GM19455 (cell line): ENCODE results near the gene DOK6.

Experiments used
- ATAC-seq: cut with Tn5 transposase; IDR thresholded peaks from one replicate; pipeline ENCODE4 v1.9.1; 2021; ENCODE audit not compliant: unreplicated experiment

The DOK6 gene

DNA sequence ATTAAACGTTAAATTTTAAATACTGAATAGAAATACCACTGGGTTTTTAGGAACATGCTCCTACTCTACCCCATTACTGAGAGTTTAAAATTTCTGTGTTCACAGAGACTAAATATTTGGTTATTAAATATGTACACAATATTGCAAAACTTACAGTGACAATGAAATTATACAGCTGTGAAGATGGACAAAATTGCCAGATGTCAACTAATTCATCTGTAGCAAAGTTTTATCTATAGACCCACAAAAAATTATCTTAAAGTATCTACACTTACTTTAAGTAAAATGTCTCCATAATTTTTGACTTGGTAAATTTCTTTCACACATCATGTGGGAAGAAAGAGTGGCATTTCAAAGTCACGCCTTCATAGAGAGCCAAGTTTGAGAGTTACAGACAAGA lies 333.8 kb downstream of the DOK6 start:
- no peak for ATAC-seq

DNA sequence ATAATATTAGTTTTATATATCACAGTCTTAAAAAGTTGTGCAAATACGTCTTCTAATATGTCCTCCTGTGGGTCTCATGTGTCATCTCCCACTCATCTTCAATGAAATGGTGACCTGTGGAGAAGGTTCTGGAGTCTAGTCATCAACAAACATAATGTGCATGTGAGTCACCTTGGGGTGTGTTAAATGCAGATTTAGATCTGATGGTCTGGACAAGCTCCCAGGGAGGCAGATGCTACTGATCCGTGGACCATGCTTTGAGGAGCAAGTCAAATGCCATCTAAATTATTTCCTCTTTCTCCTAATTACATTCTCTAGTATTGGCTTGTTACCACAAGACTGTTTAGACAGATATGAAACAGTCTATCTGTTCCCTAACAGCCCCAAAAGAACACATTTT lies 336.0 kb downstream of the DOK6 start:
- no peak for ATAC-seq

DNA sequence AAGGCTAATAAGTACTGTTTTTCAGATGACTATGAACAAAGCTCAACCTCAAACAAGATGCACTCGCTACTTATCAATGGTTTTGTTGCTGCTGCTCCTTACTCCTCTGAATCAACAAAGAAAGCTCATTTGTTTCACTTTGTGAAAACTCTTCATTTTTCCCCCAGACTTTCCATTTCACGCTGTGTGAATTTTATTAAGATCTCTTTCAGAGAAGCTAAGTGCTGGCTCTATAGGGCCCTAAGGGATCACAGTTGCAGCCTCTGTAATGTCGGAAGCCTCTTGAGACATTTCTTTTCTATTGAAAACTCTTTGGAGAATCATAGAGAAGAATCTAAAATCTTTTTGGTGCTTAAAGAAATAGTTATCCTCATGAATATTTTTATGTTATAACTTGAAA lies 337.2 kb downstream of the DOK6 start:
- no peak for ATAC-seq

DNA sequence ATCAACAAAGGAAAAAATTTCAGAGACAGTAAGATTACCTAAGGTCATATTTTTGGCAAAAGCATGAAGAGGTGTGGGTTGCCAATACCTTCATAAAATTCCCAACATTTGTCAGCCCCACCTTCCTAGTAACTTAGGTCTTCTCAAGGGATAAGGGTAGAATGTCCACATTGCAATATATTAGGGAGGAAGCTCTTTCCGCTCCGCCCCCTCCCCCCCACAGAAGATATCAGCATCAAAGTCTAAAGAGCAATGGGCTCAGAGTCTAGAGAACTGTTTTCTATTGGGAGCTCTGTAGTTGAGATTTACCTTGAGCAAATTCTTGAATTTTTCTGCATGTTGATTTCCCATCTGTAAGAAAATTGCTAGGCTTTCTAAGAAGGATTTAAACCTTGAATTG lies 346.7 kb downstream of the DOK6 start:
- ATAC-seq = no peak

DNA sequence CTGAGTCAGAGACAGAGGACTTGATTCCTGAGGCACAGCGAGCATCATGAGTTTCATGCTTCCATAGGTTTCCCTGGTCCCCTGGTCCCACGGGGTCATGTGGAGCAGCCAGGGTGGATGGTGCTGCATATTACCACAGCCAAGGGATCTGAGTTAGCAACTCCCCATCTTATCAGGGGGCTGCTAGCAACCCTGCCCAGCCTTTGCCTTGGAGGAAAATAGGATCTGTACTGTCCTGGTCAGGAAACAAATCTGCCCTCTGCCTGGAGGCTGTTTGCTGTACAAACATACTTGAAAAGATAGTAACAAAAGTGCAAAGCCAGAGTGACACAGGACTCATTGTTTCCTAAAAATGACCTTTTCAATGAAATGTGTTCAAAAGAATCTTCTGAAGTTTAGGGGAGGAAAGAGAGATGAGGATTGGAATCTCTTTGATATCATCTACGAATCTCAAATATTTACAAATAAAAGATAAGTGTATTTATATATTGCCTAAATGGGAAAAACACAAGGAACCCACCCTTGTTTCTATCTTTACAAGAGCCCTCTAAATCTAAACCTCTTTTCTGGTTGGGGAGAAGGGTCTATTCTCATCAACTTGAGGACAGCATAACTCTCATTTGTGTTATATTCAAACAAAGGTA lies 352.2 kb downstream of the DOK6 start:
- no peak for ATAC-seq

DNA sequence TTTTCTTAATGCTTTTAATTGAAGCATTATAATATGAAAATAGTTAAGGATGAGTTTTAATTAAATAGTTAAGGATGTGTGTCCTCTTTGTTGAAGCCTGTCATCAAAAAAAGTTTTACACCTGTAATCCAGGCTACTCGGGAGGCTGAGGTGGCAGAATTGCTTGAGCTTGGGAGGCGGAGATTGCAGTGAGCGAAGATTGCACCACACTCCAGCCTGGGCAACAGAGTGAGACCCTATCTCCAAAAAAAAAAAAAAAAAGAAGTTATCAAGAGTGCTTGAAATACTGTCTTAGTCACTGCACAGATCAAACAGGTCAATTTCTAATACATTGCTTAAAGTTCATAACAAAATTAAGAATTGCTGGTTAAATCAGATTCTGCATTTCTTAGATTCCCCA lies 353.4 kb downstream of the DOK6 start:
- no peak for ATAC-seq

DNA sequence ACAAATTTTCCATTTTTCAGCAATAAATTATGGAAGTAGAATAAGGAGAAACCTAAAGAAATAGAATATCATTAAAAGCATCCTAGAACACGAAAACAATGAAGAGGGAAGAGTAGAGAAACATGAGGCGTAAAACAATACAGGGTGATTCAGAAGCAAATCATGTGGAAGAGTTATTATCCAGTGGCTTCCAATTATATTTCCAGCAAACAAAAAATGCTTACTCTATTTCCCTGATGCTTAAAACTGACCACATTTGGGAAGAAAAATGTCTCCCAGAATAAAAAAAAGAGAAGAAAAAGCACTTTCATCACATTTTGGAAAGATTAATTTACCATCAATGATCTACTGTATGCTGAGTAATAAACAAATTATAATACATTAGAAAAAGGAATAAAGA lies 354.4 kb downstream of the DOK6 start:
- no peak for ATAC-seq

DNA sequence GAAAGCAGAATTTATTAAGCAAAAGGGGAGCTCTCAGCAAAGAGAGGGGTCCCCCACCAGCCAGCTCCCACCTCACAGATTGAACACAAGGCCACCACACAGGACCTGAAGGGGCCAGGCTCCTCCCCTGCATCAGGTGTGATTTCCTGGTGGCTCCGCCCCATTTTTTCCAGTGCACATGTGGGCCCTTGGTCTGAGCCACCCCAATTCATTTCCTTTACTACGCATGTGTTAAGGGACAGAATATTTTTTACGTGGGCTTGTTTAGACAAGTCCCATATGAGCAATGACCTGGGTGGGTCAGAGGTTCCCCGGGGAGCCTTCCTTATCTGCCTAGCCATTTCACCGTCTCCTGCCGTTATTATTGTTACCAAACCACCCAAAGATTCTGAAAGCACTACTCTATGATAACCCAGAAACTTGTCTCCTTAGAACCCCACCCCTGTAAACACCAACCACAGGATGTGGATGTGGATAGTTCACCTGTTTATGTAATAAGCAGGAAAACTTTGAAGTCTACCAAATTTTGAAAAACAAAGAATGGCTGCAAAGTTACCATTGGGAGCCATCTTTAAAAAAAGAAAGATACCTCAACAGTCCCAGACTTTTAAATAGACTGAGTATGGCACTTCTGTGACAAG lies 355.3 kb downstream of the DOK6 start:
- ATAC-seq = no peak

DNA sequence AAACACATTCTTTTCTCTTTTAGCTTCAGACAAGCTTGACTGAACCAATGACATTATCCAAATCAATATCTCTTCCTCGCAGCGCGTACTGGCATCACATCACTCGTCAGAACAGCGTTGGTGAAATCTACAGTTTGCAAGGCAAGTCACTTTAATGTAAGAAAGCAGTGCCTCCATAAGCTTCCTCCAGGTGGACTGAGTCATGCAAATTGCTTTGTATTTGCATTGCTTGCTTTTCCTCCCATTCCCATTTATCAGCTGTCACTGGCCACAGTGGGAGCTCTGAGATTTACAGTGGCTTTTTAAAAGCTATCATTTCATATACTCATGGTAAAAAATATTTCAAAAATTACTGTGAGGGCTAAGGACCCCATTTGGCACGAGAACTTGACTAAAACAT lies 357.0 kb downstream of the DOK6 start:
- ATAC-seq = no peak

DNA sequence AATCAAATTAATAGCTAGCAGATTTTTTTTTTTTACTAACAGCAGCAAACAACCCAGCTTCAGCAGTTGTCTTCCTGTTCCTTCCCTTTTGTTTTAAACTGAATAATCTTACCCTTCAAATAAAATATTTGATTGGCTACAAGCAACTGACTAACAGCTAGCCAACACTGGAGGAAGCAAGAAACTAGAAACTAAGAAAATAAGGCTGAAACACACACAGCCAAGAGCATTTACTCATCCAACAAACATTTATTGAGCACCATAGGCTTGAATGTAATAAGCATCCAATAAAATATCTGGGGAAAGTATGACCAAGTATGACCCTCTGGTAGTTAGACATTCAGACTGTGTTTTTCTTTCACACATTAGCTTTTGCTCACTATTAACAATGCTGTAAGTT lies 357.8 kb downstream of the DOK6 start:
- no peak for ATAC-seq

DNA sequence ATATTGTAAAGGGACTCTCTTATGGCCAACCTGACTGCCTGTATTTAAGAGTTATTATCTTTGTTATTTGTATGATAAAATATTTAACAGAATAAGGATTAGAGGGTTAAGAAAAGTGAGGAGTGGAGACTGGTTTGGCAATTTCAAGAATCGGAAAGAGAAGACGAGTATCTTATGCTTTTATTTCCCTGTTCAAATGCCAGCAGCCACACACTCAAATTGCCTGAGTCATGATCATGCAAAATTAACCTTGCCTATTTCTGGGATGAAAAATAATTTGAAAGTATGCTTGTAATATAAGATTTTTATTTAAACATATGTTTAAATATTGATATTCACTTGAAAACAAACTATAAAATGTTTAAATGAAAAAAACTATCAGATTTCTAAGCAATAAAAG lies 358.4 kb downstream of the DOK6 start:
- ATAC-seq = no peak

DNA sequence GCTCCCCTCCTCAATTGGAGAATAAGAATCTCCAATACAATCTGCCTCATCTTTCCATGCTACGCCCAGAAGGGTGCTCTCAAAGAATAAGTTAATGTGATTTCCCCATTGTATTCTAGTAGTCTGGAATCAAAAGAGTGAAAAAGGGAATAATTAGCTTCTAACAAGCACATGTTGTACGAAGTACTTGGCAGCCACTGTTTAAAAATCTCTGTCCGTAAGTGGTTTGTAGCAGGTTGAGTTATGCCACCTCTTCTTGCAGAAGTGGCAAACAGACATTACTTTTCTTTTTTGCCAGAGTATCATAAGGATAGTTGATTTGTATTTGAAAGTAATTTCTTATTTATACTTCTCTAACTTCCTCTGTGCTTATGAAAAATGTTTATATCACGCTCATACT lies 362.3 kb downstream of the DOK6 start:
- no peak for ATAC-seq

DNA sequence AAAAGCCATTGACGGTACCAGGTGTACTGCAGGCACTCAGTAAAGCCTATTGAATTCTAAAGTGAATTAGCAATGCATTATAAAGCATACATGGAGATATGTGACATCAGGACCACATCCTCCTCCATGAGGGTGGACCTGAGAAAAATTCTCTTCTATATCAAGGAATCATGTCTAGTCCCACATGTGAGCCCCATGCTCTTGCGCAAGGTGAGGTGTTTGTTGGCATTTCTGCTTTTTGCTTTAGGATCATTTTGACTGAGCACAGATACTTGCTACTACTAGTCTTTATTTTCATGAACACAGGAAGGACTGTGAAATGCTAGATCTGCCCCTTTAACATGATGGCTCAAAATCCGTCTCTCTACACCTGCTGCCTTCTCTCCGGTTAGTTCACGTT lies 363.1 kb downstream of the DOK6 start:
- ATAC-seq = no peak

DNA sequence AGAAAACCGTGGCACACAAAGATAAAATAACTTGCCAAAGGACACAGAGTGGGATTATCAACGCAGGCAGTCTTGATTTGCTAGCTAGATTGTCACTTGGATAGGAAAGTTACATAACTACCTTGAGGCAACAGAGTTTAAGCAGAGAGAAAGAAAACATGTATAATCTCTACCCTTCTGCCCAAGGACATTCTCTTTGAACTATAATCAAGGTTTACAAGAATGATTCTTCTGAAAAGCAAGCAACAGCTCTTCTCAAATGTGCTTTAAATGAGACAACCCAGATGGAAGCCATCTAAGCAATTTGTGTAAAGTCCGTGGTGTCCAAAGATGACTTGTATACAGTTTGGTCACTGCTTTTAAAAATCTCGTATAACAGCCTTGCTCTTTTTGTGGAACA lies 369.6 kb downstream of the DOK6 start:
- ATAC-seq = no peak

DNA sequence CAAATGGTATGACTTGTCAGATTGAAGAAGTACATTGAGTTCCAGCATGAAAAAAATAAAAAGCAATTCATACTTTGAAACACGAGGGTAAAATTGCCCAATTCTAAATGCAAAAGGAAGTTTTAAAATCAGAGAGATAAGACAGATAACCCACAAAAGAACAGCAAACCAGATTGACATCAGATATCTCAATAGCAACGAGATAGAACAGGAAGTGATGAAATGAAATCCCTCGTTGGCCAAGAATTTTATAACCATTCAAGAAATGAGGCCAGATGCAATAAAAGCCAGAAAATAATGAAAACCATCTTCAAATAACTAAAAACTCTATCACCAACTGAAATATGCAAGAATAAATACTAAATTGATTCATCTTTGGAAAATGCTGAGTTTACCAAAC lies 374.1 kb downstream of the DOK6 start:
- ATAC-seq = no peak

DNA sequence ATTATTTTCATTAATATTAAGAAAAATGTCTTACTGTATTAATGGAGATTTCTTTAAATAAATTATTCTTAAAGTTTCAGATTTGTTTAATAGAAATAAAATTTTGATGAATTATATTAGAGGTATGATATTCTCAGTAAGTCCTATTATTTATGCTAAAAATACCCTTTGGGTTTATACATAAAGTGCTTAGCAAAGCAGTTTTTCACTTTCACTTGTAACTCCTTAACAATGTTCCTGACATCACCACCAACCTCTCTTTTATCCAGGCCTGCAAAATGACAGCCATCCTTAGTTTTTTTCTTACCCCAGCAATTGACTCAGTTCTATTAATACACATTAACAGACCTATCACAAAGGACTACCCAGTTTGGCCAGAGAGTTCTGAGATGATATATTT lies 376.6 kb downstream of the DOK6 start:
- no peak for ATAC-seq

DNA sequence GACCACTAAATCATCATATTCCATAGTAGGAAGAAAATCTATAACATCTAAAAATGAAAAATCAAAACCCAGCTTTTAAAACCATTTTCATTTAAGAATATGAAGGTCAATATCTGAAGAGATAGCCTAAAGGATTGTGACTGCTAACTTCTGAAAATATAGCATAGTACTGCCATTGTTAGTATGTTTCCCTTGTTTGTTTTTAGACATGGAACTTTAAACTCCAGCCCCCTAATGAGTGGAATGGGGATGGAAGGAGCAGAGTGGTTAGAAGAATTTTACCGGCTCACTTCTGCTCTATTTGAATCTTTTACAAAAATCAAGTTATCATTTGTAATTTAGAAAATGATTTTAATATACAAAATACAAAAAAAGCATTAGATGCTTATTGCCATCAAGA lies 378.0 kb downstream of the DOK6 start:
- no peak for ATAC-seq

DNA sequence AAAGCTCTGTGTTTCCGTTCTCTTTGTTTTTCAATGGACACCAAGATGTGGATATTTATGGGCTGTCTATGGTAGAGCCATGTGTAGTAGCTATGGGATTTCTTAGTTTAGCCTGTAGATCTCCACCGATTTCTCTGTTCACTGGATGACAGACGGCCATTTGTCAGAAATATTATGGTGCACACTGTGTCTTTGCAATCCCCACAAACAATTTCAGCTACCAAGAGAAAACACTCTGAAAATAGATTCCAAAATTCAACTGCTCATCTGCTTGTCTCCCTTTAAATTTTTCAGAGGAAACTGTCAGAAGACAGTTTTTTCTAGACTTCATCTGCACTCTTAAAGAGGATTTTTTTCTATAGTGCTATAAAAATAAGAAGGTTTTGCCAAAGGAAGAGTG lies 380.2 kb downstream of the DOK6 start:
- ATAC-seq = no peak

DNA sequence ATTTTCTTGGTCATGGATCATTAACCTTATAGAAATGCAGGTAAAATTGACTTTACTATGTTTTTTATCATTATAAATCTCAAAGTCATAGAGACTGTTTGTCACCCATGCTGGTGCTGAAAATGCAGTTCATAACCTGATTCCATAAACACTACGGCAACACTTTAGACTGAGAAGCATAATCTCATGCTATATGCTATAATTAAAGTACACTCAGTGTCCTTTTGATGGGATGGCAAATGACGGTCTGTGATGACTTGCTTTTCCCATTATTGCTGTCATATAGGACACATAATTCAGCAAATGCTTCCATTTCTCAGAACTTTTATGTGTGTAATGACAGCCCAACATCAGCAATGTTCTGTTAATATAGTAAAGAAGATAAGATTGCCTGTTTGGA lies 384.1 kb downstream of the DOK6 start:
- no peak for ATAC-seq

DNA sequence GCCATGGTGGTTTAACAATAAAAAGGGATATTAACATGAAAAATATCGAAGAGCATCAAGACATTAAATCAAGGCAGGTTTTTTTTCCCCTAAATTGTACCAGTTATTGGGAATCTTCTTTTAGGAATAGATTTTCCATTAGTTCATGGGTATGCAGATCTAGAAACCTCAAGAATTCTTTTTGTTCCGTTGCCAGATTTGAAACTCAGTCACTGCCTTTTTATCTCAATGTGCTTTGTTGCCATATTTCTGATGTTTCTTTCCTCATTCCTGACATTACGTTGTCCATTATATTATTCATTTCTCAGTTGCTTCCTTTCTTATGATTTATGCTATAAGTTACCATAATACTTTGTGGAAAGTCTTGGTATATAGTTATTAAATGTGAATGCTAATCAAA lies 384.8 kb downstream of the DOK6 start:
- no peak for ATAC-seq

DNA sequence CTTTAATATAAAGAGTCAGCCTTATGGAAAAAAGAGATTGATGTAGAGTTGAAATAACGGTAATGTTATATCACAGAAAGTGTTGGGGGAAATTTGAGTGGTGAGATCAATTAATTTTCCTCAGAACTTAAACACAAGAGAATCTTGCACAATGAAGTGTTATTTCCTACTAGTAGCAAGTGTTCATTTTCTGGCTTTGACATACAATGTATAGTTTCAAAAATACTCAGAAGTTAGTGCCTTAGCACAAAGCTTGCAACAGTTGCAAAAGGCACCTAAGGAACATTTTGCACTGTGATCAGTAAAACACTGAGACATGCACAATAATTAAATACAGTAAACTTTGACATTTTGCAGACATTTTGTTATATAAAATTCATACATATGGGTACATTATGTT lies 385.7 kb downstream of the DOK6 start:
- ATAC-seq = no peak

DNA sequence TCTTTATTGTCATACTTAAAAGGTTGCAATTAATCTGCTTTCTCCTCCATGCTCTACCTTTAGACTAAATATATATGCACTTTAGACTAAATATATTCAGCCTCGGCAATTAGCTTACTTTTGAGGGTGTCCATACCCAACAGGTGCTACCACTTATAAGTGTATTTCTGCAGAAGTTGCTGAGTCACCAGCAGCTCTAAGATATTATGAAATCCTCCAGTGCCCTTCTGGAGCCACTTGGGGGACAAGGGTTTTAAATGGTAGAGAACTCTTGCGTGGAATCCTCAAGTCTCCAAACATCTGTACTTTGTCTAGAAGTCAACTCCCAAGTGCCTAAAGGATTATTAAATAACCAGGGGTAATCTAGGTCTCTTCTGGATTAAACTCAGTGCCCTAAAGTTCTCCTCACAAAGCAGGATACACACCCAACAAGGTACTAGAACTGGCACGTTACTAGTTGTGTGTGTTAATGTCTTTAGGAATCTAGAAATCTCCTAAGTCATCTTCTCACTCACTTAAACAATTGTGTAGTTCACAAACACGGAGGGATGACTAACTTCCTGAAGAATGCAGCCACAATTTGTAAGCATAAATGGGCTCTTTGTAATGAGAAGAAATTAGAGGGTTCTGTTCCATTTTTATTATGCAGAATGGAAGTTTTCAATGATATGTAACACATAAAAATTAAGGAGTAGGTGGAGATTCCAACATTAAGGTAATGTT lies 387.3 kb downstream of the DOK6 start:
- no peak for ATAC-seq

DNA sequence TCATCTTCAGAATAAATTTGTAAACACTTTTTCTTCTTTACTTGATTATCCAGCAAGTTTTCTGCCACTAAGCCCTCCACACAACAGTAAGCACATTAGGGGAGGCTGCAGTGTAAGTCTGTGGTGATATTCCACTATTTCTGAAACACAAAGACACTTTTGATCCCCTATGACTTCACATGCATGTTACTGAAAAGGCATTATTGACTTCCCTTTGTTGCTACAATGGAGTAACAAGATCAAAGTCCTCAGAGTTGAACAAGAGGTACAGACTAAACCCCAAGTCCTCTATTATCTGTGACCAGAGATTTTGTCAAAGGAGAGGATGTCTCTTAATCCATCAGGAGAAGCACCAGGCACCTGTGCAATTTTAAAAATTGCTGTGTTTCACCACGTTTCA lies 389.1 kb downstream of the DOK6 start:
- ATAC-seq = no peak
